Hematopoietic multipotent progenitor cell treated with erythropoietin and hydrocortisone succinate and interleukin-3 and kit ligand, for 4 days (in vitro differentiated cells): Measurements from ENCODE around the gene ZNF853.
A peak's percentile ranks its signal among the peaks of the same experiment; 100 is the strongest.
"Not testable (repeated sequence)": the region's sequence is repeated elsewhere in the genome, so short reads cannot be mapped to it uniquely, and the experiment has no call there.

Experiments
- DNase-seq: peaks from one replicate; pipeline ENCODE4 v3.0.0-alpha.2; 2015

ZNF853 gene

GRCh38 chr7:6614953-6615722 is at the start of gene ZNF853:
TSS of gene ZNF853 (plus strand) at chr7:6615610. CDS start at chr7:6616175, 565 bp downstream.
- no peak for DNase-seq

- no peak for DNase-seq
These were observed 49.8 kb upstream of the ZNF853 start for GRCh38 chr7:6565655-6566054.

- DNase-seq, result no peak
These were observed 47.5 kb upstream of the ZNF853 start for GRCh38 chr7:6567886-6568285.

GRCh38 chr7:6571160-6571779 is 44.1 kb upstream of the ZNF853 start:
- no peak for DNase-seq

GRCh38 chr7:6575281-6576023 is 40.0 kb upstream of the ZNF853 start:
- DNase-seq, result no peak

- DNase-seq, result peak; percentile 43
These were observed 39.2 kb upstream of the ZNF853 start for GRCh38 chr7:6576024-6576866.

- peak; percentile 51 for DNase-seq
These were observed 38.5 kb upstream of the ZNF853 start for GRCh38 chr7:6576867-6577368.

- peak; percentile 97 for DNase-seq
These were observed 37.9 kb upstream of the ZNF853 start, which contains the start of gene ZDHHC4 for GRCh38 chr7:6577369-6578113. TSS of gene ZDHHC4 (plus strand) at chr7:6577454. CDS start at chr7:6580562, 3,108 bp downstream.

GRCh38 chr7:6578114-6579084 is 37.0 kb upstream of the ZNF853 start:
- DNase-seq, result no peak

- peak; percentile 65 for DNase-seq
These were observed 36.0 kb upstream of the ZNF853 start for GRCh38 chr7:6579446-6579845.

- not testable (repeated sequence) for DNase-seq
These were observed 29.5 kb upstream of the ZNF853 start for GRCh38 chr7:6585746-6586432.

GRCh38 chr7:6588566-6588965 is 26.8 kb upstream of the ZNF853 start:
- no peak for DNase-seq

GRCh38 chr7:6589151-6589828 is 26.1 kb upstream of the ZNF853 start:
- DNase-seq, result no peak

GRCh38 chr7:6589829-6590644 is 25.4 kb upstream of the ZNF853 start, which contains the start of gene INTS15:
TSS of gene INTS15 (plus strand) at chr7:6590021. CDS start at chr7:6590284, 263 bp downstream.
- peak; percentile 90 for DNase-seq

GRCh38 chr7:6590645-6591110 is 24.7 kb upstream of the ZNF853 start:
- no peak for DNase-seq

GRCh38 chr7:6600093-6600492 is 15.3 kb upstream of the ZNF853 start:
- no peak for DNase-seq

- no peak for DNase-seq
These were observed 11.0 kb upstream of the ZNF853 start for GRCh38 chr7:6604458-6604857.
